HL-60 (cell line): ENCODE measurements around the gene TRMT61A.

Experiments used
- DNase-seq, 2 experiments: peaks; one replicate each; pipeline ENCODE4 v3.0.0-alpha.2; 2010 to 2020; ENCODE audit warnings: low read depth in 1 of 2, low spot score in 1 of 2
- H3K27ac ChIP-seq: fragments of 250-450 bp; sonication (Bioruptor Pico); replicated peaks from 2 replicates; pipeline ENCODE4 v1.5.1; 2020; ENCODE audit warnings: mild to moderate bottlenecking, moderate library complexity
- H3K27me3 ChIP-seq: fragments of 250-450 bp; sonication (Bioruptor Pico); 2 replicates; pipeline ENCODE4 v1.5.1; 2021; ENCODE audit warnings: mild to moderate bottlenecking, moderate library complexity; ENCODE audit not compliant: insufficient read depth, poor library complexity, severe bottlenecking
- H3K4me3 ChIP-seq: replicated peaks from 2 replicates; pipeline ENCODE4 v1.5.1; 2011; ENCODE audit warnings: mild to moderate bottlenecking, control low read depth, low read length; ENCODE audit not compliant: insufficient read depth
- GABPA ChIP-seq: IDR thresholded peaks from 2 replicates; pipeline ENCODE4 v1.6.1; 2012; ENCODE audit warnings: low read depth
- POLR2AphosphoS5 ChIP-seq: IDR thresholded peaks from 2 replicates; pipeline ENCODE4 v1.6.1; 2012; ENCODE audit warnings: low read depth
- SPI1 ChIP-seq: IDR thresholded peaks from 2 replicates; pipeline ENCODE4 v1.6.1; 2012; ENCODE audit warnings: low read depth, mild to moderate bottlenecking, borderline replicate concordance
- TF ChIP-seq, protein P1 (sequence below): IDR thresholded peaks from 2 replicates; pipeline ENCODE4 v1.6.1; 2012; ENCODE audit warnings: low read depth; ENCODE audit not compliant: insufficient replicate concordance
- TF ChIP-seq, protein P2 (sequence below): IDR thresholded peaks from one replicate; pipeline ENCODE4 v1.5.1; 2011; ENCODE audit warnings: low read length, control low read depth, inconsistent platforms; ENCODE audit not compliant: insufficient read depth

TRMT61A gene

DNA sequence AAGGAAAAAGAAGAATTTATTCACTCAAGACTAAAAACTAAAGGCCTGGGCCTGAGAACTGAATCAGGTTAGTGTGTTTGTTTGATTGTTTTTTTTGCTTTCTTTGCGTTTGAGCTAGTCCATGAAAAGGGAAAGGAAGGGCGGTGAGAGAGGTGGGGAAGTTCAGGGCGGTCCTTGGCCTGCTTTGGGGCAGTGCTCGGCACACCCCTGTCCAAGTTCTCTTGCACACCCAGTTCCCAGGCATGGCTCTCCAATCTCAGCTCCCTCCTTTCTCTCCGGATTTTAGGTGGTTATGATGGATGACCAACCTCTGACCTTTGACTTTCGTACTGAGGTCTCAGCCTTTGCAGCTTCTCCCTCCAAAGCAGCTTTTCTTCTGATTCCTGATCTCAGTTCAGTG lies 45.1 kb downstream of the TRMT61A start:
- Histone ChIP-seq H3K27ac (no peak overlapping the region), H3K27me3 (no peaks in the 10 kb centered on the region), H3K4me3 (no peak overlapping the region)
- TF ChIP-seq SPI1 (no peak), POLR2AphosphoS5 (no peak), GABPA (no peak)
- TF ChIP-seq, protein P1, sequence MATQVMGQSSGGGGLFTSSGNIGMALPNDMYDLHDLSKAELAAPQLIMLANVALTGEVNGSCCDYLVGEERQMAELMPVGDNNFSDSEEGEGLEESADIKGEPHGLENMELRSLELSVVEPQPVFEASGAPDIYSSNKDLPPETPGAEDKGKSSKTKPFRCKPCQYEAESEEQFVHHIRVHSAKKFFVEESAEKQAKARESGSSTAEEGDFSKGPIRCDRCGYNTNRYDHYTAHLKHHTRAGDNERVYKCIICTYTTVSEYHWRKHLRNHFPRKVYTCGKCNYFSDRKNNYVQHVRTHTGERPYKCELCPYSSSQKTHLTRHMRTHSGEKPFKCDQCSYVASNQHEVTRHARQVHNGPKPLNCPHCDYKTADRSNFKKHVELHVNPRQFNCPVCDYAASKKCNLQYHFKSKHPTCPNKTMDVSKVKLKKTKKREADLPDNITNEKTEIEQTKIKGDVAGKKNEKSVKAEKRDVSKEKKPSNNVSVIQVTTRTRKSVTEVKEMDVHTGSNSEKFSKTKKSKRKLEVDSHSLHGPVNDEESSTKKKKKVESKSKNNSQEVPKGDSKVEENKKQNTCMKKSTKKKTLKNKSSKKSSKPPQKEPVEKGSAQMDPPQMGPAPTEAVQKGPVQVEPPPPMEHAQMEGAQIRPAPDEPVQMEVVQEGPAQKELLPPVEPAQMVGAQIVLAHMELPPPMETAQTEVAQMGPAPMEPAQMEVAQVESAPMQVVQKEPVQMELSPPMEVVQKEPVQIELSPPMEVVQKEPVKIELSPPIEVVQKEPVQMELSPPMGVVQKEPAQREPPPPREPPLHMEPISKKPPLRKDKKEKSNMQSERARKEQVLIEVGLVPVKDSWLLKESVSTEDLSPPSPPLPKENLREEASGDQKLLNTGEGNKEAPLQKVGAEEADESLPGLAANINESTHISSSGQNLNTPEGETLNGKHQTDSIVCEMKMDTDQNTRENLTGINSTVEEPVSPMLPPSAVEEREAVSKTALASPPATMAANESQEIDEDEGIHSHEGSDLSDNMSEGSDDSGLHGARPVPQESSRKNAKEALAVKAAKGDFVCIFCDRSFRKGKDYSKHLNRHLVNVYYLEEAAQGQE, result no peak
- TF ChIP-seq, protein P2, sequence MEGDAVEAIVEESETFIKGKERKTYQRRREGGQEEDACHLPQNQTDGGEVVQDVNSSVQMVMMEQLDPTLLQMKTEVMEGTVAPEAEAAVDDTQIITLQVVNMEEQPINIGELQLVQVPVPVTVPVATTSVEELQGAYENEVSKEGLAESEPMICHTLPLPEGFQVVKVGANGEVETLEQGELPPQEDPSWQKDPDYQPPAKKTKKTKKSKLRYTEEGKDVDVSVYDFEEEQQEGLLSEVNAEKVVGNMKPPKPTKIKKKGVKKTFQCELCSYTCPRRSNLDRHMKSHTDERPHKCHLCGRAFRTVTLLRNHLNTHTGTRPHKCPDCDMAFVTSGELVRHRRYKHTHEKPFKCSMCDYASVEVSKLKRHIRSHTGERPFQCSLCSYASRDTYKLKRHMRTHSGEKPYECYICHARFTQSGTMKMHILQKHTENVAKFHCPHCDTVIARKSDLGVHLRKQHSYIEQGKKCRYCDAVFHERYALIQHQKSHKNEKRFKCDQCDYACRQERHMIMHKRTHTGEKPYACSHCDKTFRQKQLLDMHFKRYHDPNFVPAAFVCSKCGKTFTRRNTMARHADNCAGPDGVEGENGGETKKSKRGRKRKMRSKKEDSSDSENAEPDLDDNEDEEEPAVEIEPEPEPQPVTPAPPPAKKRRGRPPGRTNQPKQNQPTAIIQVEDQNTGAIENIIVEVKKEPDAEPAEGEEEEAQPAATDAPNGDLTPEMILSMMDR, result no peak
- no peak for DNase-seq

DNA sequence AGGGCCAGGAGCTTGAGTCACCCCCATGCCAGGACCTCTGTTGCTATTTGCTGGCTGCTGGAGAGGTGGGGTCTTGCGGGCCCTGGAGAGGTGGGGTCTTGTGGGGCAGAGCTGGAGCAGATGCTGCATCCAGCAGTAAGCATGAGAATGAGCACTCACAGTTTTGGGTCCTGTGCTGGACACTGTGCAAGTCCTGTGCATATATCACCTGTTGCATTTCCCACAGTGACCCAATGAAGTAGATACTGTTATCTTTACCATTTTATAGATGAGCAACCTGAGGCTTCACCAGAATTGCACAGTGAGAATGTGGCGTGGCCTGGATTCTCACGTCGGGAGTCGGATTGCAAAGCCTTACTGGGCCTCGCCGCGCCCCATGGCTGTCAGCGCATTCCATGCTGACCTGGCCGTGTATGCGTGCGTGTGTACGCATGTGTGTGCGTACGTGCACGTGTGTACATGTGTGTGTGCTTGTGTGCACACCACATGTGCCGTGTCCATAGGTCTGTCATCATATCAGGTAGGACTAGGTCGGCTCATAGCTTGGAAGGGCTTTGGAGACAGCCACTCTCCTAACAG lies 45.8 kb downstream of the TRMT61A start:
- Histone ChIP-seq H3K4me3 (no peak overlapping the region), H3K27me3 (no peaks in the 10 kb centered on the region), H3K27ac (no peak overlapping the region)
- TF ChIP-seq GABPA (no peak), SPI1 (no peak), POLR2AphosphoS5 (no peak)
- TF ChIP-seq, protein P1, result no peak
- TF ChIP-seq, protein P2, result no peak
- no peak for DNase-seq

DNA sequence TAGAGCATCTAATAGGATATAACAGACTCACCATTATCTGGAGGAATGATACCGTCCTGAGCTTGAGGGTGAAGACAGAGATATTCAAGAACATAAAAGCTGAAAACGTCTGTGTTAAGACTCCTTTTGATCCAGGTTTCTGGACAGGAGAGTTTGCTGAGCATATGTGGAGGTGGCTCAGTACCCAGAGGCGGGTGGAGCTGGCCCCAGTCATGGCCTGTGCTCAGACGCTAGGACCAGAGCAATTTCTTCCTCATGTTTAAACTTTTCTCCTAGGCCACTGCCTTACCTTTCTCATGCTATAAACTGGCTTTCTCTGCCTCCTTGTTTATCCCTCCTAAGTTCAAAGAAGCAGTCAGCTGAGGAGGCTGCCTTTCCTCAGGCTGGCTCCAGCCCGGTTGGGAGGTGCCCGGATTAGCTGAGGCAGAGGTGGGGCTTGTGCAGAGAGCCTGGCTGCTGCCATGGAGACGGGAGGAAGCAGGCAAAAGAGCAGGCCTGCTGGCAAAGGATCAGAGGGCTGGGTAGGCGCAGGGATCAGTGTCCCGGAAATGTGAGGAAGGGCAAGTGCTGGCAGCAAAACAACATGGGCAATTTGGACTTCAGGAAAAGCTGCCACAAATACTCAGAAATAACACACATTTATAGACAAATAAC lies 47.5 kb downstream of the TRMT61A start:
- TF ChIP-seq, protein P1, result no peak
- TF ChIP-seq POLR2AphosphoS5, result no peak
- TF ChIP-seq GABPA, result no peak
- TF ChIP-seq, protein P2, result no peak
- TF ChIP-seq SPI1, result no peak
- H3K27ac ChIP-seq, result no peak overlapping the region
- no peaks in the 10 kb centered on the region for H3K27me3 ChIP-seq
- H3K4me3 ChIP-seq, result no peak overlapping the region
- DNase-seq, result no peak
